Parathyroid adenoma (tissue), 2 donors: ENCODE measurements around the gene WNT7B.

Source experiments
- H2AFZ ChIP-seq: fragments of 300-600 bp; sonication (generic); one replicate; pipeline ENCODE4 v1.7.0; 2017; ENCODE audit warnings: antibody characterized with exemption, mild to moderate bottlenecking
- H3K27ac ChIP-seq: fragments of 300-600 bp; sonication (generic); one replicate; pipeline ENCODE4 v1.7.0; 2017
- H3K27me3 ChIP-seq: fragments of 300-600 bp; sonication (generic); one replicate; pipeline ENCODE4 v1.7.0; 2017; ENCODE audit warnings: low read length; ENCODE audit not compliant: control insufficient read depth, insufficient read depth
- H3K36me3 ChIP-seq: fragments of 300-600 bp; sonication (generic); one replicate; pipeline ENCODE4 v1.7.0; 2017; ENCODE audit warnings: low read length; ENCODE audit not compliant: control insufficient read depth, insufficient read depth
- H3K4me1 ChIP-seq: fragments of 300-600 bp; sonication (generic); one replicate; pipeline ENCODE4 v1.7.0; 2017; ENCODE audit warnings: control low read depth
- H3K4me2 ChIP-seq: fragments of 300-600 bp; sonication (generic); one replicate; pipeline ENCODE4 v1.7.0; 2017; ENCODE audit warnings: low read length
- H3K4me3 ChIP-seq: fragments of 300-600 bp; sonication (generic); one replicate; pipeline ENCODE4 v1.7.0; 2017; ENCODE audit warnings: low read depth, low read length
- H3K79me2 ChIP-seq: fragments of 300-600 bp; sonication (generic); one replicate; pipeline ENCODE4 v1.7.0; 2017; ENCODE audit warnings: control low read depth
- H3K9ac ChIP-seq: fragments of 300-600 bp; sonication (generic); one replicate; pipeline ENCODE4 v1.7.0; 2017; ENCODE audit warnings: mild to moderate bottlenecking
- H3K9me3 ChIP-seq: fragments of 300-600 bp; sonication (generic); one replicate; pipeline ENCODE4 v1.7.0; 2017; ENCODE audit warnings: low read length; ENCODE audit not compliant: control insufficient read depth
- TF ChIP-seq, protein P1 (sequence below): fragments of 300-600 bp; sonication (generic); IDR thresholded peaks from one replicate; pipeline ENCODE4 v1.7.0; 2017; ENCODE audit warnings: antibody characterized with exemption, mild to moderate bottlenecking
- donor health status: primary hyperparathyroidism.

The WNT7B gene

DNA sequence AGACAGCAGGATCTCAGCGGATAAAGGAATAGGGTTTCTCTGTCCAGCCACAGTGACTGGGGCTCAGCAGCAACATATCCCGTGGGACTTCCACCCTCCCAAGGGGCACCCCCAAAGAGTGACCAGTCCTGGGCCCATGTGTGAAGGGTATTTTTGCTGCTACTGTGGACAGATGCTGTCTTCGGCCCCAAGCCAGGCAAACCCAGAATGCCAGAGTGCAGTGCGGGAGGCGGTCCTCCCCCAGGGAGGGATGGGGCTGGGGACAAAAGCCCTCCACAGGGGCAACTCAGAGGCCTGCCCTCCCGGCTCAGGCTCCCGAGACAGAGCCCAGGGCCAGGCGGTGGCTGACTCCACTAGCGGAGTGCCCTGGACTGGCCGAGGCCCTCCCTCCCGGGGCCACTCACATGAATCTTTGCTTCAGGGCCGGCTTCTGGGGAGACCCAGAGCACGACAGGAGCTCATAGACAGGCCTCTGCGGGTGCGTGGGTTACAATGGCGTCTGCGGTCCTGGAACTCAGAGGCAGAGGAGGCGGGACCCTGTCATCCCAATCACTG lies 34.7 kb upstream of the WNT7B start:
- Histone ChIP-seq H3K79me2 (no peaks in the 10 kb centered on the region), H3K27me3 (no peaks in the 10 kb centered on the region), H2AFZ (no peak overlapping the region), H3K4me2 (no peak overlapping the region), H3K9ac (no peak overlapping the region), H3K36me3 (no peaks in the 10 kb centered on the region), H3K27ac (no peak overlapping the region), H3K4me3 (no peak overlapping the region), H3K9me3 (no peaks in the 10 kb centered on the region), H3K4me1 (peaks cover 13% of the 10 kb centered on the region)
- TF ChIP-seq, protein P1, sequence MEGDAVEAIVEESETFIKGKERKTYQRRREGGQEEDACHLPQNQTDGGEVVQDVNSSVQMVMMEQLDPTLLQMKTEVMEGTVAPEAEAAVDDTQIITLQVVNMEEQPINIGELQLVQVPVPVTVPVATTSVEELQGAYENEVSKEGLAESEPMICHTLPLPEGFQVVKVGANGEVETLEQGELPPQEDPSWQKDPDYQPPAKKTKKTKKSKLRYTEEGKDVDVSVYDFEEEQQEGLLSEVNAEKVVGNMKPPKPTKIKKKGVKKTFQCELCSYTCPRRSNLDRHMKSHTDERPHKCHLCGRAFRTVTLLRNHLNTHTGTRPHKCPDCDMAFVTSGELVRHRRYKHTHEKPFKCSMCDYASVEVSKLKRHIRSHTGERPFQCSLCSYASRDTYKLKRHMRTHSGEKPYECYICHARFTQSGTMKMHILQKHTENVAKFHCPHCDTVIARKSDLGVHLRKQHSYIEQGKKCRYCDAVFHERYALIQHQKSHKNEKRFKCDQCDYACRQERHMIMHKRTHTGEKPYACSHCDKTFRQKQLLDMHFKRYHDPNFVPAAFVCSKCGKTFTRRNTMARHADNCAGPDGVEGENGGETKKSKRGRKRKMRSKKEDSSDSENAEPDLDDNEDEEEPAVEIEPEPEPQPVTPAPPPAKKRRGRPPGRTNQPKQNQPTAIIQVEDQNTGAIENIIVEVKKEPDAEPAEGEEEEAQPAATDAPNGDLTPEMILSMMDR, result no peak

DNA sequence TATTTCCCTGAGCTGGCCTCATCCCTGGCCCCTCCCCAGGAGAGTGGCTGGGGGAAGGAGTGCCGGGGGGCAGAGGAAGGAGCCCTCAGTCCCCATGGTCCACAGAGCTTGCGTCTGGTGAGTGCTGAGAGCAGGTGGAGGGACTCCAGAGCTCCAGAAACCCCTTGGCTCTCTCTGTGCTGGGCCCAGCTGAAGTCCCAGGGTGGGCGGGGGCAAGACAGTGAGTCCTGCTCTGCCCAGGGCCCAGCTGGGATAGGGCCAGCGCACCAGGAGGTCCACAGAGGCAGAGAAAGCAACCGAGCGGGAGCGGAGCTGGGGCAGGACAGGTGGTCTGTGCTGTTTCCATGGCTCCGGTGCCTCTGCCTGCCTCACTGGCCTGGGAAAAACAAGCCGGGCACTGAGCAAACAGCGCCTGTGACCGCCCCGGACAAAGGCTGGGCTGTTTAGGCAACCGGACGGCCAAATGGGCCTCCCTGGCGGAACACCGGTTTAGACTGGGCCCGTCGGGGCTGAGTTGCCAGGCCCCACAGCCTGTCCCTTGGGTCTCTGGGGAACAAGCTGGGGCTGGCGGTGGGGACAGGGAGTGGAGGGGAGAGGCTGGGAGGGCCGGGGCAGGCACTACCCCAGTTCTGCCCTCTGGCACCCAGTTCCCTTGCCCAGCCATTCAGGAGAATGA lies 34.1 kb upstream of the WNT7B start:
- Histone ChIP-seq H3K4me3 (no peak overlapping the region), H3K36me3 (no peaks in the 10 kb centered on the region), H2AFZ (no peak overlapping the region), H3K9ac (no peak overlapping the region), H3K79me2 (no peaks in the 10 kb centered on the region), H3K4me2 (no peak overlapping the region), H3K27me3 (no peaks in the 10 kb centered on the region), H3K27ac (no peak overlapping the region), H3K4me1 (peaks cover 16% of the 10 kb centered on the region), H3K9me3 (no peaks in the 10 kb centered on the region)
- TF ChIP-seq, protein P1, result no peak

DNA sequence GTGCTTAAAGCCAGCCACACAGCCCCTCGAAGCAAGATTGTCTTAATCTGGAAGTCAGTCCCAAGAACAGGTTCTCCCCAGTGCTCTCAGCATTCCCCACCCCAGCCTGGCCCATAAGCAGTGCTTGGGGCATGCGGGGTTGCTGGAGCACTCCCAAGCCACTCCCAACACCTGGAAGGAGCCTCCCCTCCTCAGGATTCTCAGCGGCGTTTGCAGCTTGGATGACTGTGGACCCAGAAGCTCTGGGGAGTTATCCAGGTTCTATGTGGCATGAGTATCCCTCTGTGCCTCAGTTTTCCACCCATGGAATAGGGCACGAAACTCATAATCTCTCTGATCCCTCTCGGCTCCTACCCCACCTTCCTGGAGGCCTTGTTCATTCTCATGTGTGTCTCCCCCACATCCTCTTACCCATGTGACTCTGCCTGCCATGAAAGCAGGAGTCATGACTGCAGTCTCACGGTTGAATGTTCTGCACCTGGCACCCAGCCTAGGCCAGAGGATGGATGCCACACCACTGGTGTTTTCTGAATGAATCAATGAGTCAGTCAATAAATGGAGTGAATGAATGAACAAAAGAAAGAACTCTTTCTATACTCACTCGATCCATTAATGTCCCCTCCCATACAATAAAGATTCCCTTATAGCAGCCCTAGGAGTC lies 33.4 kb upstream of the WNT7B start:
- H3K4me1 ChIP-seq, result peaks cover 16% of the 10 kb centered on the region
- H3K4me2 ChIP-seq, result no peak overlapping the region
- no peaks in the 10 kb centered on the region for H3K79me2 ChIP-seq
- H3K9me3 ChIP-seq, result no peaks in the 10 kb centered on the region
- H2AFZ ChIP-seq, result no peak overlapping the region
- no peak overlapping the region for H3K27ac ChIP-seq
- no peaks in the 10 kb centered on the region for H3K36me3 ChIP-seq
- no peak overlapping the region for H3K4me3 ChIP-seq
- no peaks in the 10 kb centered on the region for H3K27me3 ChIP-seq
- TF ChIP-seq, protein P1, result no peak
- H3K9ac ChIP-seq, result no peak overlapping the region

DNA sequence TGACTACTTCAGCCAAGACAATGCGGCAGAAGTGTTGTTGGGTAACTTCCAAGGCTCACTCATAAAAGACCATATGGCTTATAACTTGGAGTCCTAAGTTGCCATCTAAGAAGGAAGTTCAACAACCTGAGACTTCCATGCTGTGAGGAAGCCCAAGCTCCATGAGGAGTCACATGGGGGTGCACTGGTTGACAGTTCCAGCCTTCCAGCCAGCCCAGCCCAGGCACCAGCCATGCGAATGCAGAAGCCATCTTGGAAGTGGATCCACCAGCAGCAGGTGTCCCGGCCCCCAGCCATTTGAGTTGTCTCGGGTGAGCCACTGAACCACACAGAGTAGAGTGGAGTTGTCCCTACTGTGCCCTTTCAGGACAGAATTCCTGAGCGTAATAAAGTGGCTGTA lies 32.8 kb upstream of the WNT7B start:
- no peak overlapping the region for H3K4me3 ChIP-seq
- H3K36me3 ChIP-seq, result no peaks in the 10 kb centered on the region
- H3K9ac ChIP-seq, result no peak overlapping the region
- H3K4me1 ChIP-seq, result peaks cover 16% of the 10 kb centered on the region
- TF ChIP-seq, protein P1, result no peak
- H3K79me2 ChIP-seq, result no peaks in the 10 kb centered on the region
- H2AFZ ChIP-seq, result no peak overlapping the region
- no peaks in the 10 kb centered on the region for H3K27me3 ChIP-seq
- no peak overlapping the region for H3K27ac ChIP-seq
- no peak overlapping the region for H3K4me2 ChIP-seq
- no peaks in the 10 kb centered on the region for H3K9me3 ChIP-seq
